Lung (tissue), 12 donors: ENCODE results near the gene TRIM7. TPM values are rescaled to one million over a fixed set of nuclear protein-coding genes. Genes with fewer than 3 reads are reported as not detected.

Experiments used
- ATAC-seq: fragments of 200-7000 bp; cut with Tn5 transposase; one replicate; pipeline ENCODE4 v1.9.1; 2020; ENCODE audit warnings: moderate number of reproducible peaks; ENCODE audit not compliant: insufficient read depth, low FRiP score
- DNase-seq, 3 donors: peaks; one replicate each; pipeline ENCODE4 v3.0.0-alpha.2; 2013 to 2017
- H3K27ac ChIP-seq, 2 donors: one replicate each; pipeline ENCODE4 v1.5.1; 2013; ENCODE audit warnings: mild to moderate bottlenecking in 2 of 2, moderate library complexity in 2 of 2, control low read depth in 1 of 2, inconsistent platforms in 1 of 2, low read depth in 1 of 2, low read length in 1 of 2
- H3K27me3 ChIP-seq, 3 donors: one replicate each; pipeline ENCODE4 v1.5.1; 2013; ENCODE audit warnings: low read length in 2 of 3; ENCODE audit not compliant: control insufficient read depth in 3 of 3, insufficient read depth in 3 of 3
- H3K36me3 ChIP-seq, 4 donors: one replicate each; pipeline ENCODE4 v1.5.1; 2013; ENCODE audit warnings: low read length in 4 of 4, mild to moderate bottlenecking in 1 of 4, moderate library complexity in 1 of 4; ENCODE audit not compliant: control insufficient read depth in 4 of 4, insufficient read depth in 4 of 4
- H3K4me1 ChIP-seq, 5 donors: one replicate each; pipeline ENCODE4 v1.5.1; 2013; ENCODE audit warnings: low read length in 5 of 5, mild to moderate bottlenecking in 2 of 5, moderate library complexity in 1 of 5; ENCODE audit not compliant: control insufficient read depth in 5 of 5, insufficient read depth in 5 of 5
- H3K4me3 ChIP-seq: one replicate; pipeline ENCODE4 v1.5.1; 2013; ENCODE audit warnings: mild to moderate bottlenecking, control low read depth, moderate library complexity
- H3K9ac ChIP-seq, 2 donors: one replicate each; pipeline ENCODE4 v1.5.1; 2013; ENCODE audit warnings: low read length in 2 of 2, control low read depth in 1 of 2; ENCODE audit not compliant: insufficient read depth in 1 of 2
- H3K9me3 ChIP-seq, 4 donors: one replicate each; pipeline ENCODE4 v1.5.1; 2013; ENCODE audit warnings: low read length in 3 of 4, mild to moderate bottlenecking in 1 of 4, moderate library complexity in 1 of 4; ENCODE audit not compliant: control insufficient read depth in 4 of 4, insufficient read depth in 3 of 4
- CTCF ChIP-seq: IDR thresholded peaks from 2 replicates; pipeline ENCODE4 v1.5.1; 2012; ENCODE audit warnings: mild to moderate bottlenecking; ENCODE audit errors: control extremely low read depth, extremely low read depth
- WGBS, 2 donors: extraction: QIAGEN DNeasy Blood & Tissue Kit; methylation state at CpG; one replicate each; pipeline ENCODE4 v1.1.7; 2013; 5-methylcytosine and 5-hydroxymethylcytosine counted together
- polyA plus RNA-seq, 2 donors: library from polyadenylated mRNA; stranded (reverse); fragments of 200-250 nt; gene quantifications; one replicate each; pipeline ENCODE4 v1.2.1, GENCODE V29; 2013
- total RNA-seq, 2 donors: library from RNA; depleted of rRNA in 1 of 2; stranded (reverse); fragments of >200 nt in 1 of 2; gene quantifications; one replicate each; pipeline ENCODE4 v1.2.1, GENCODE V29; 2014 to 2021
- donor health status: control.
- donor health status: control.
- donor health status: Bipolar disorder and iron deficiency.
- donor health status: healthy.
- donor health status: DM: yes; HTN: yes; CAD: no.

Gene TRIM7
- total and polyA plus RNA-seq, 4 donors, result 0.46 to 3.8 (median 2.4) TPM

DNA sequence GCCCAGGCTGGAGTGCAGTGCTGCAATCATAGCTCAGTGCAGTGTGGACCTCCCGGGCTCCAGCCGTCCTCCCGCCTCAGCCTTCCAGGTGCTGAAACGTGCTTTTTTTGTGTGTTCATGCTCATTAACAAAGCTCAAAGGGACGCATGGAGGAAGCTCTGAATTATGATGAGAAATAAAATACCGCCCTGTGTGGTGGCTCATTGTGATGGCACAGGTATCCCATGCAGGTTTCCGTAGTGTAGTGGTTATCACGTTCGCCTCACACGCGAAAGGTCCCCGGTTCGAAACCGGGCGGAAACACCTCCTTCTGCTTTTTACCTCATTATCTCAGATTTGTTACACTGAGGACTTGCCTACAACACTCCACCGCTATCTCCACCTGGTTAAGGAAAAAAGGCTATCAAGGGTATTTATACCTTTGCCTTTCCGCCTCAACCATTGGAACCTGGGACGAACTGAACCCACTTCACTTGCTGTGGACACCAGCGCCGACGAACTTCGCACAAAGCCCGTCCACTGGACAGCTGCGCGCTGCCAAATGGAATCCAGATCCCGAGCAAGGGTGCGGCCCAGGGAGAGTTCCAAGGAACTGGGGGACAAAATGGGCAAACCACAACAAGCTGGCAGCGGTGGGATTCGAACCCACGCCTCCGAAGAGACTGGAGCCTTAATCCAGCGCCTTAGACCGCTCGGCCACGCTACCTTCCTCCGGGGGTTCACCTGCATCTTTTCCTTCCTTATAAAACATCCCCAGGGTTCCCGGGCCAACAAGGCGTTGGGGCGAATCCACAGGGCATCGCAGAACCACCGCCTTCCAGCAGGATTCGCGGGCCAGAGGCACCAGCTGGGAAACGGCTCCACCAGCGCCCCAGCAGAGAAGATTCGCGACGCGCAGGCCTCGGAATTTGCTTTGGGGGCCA lies 31.3 kb downstream of the TRIM7 start:
- peaks cover 3 to 72% (median 61%) of the 10 kb centered on the region in 3 donors for H3K27me3 ChIP-seq
- WGBS, 2 donors, result 5 to 7% methylated on average over 50 of the region's 50 CpGs

DNA sequence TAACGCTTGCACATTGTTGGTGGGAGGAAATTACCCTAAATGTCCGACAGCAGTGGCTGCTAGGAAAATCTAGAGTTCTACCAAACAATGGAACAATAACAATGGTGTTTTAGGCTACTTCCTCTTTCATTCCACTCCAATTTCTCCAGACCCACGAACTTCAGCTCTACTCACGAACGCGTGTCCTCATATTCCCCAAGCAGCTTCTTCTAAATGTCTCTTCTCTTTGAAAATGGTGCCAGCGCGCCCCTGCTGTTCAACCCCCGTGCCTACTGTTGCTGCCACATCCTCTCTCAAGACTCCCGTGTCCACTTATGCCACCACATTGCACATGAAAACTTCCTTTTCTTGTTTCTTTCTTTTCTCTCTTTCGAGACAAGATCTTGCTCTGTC lies 32.0 kb downstream of the TRIM7 start:
- no peak overlapping the region for H3K4me3 ChIP-seq
- WGBS, 2 donors, result 8 to 12% methylated on average over 11 of the region's 11 CpGs
- no peak overlapping the region for H3K9ac ChIP-seq
- H3K27me3 ChIP-seq, result peaks cover 3 to 79% (median 68%) of the 10 kb centered on the region in 3 donors
- H3K27ac ChIP-seq, result no peak overlapping the region
- DNase-seq (no peak), ATAC-seq (no peak)
- H3K4me1 ChIP-seq, result peaks cover 0 to 8% (median 7%) of the 10 kb centered on the region in 5 donors
- no peaks in the 10 kb centered on the region for H3K36me3 ChIP-seq
- H3K9me3 ChIP-seq, result peaks cover 0 to 3% (median 0%) of the 10 kb centered on the region in 4 donors
- no peak for TF ChIP-seq CTCF

More for the DNA sequence above, 31.3 kb downstream of the TRIM7 start:
- ATAC-seq, result no peak
- DNase-seq, result no peak
- no peak overlapping the region for H3K27ac ChIP-seq
- no peak overlapping the region for H3K9ac ChIP-seq
- H3K36me3 ChIP-seq, result no peaks in the 10 kb centered on the region
- H3K9me3 ChIP-seq, result peaks cover 0 to 3% (median 0%) of the 10 kb centered on the region in 4 donors
- TF ChIP-seq CTCF, result no peak
- peaks cover 0 to 8% (median 7%) of the 10 kb centered on the region in 5 donors for H3K4me1 ChIP-seq
- H3K4me3 ChIP-seq, result no peak overlapping the region

DNA sequence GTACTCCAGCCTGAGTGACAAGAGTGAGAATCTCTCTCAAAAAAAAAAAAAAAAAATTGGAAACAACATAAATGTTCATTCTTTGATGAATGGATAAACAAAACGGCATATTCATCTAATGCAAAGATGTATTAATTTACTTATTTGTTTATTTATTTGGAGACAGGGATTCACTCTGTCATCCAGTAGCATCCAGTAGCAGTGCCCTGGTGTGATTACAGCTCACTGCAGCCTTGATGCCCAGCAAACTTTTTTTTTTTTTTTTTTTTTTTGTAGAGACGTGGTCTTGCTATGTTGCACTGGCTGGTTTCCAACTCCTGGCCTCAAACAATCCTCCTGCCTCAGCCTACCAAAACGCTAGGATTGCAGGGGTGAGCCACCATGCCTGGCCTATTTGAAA lies 33.2 kb downstream of the TRIM7 start:
- ATAC-seq, result no peak
- TF ChIP-seq CTCF, result no peak
- peaks cover 0 to 86% (median 80%) of the 10 kb centered on the region in 3 donors for H3K27me3 ChIP-seq
- H3K4me3 ChIP-seq, result no peak overlapping the region
- H3K4me1 ChIP-seq, result peaks cover 0 to 8% (median 7%) of the 10 kb centered on the region in 5 donors
- no peaks in the 10 kb centered on the region for H3K36me3 ChIP-seq
- H3K9me3 ChIP-seq, result peaks cover 0 to 3% (median 0%) of the 10 kb centered on the region in 4 donors
- H3K27ac ChIP-seq, result no peak overlapping the region
- WGBS, 2 donors, result 49 to 52% methylated on average over 3 of the region's 3 CpGs
- H3K9ac ChIP-seq, result no peak overlapping the region
- no peak for DNase-seq
